Endodermal cell (in vitro differentiated cells): ENCODE measurements around the gene FIBCD1. TPM values are rescaled to one million over a fixed set of nuclear protein-coding genes. Genes with fewer than 3 reads are reported as not detected.

ENCODE experiments used
- DNase-seq: peaks from one replicate; pipeline ENCODE4 v3.0.0-alpha.2; 2017
- H3K27ac ChIP-seq: 2 replicates; pipeline ENCODE4 v1.5.1; 2013; ENCODE audit warnings: mild to moderate bottlenecking, low read depth, low read length, moderate library complexity
- H3K27me3 ChIP-seq: 2 replicates; pipeline ENCODE4 v1.6.1; 2013; ENCODE audit warnings: mild to moderate bottlenecking, low read length, moderate library complexity; ENCODE audit not compliant: insufficient read depth, control insufficient read depth, poor library complexity, severe bottlenecking
- H3K36me3 ChIP-seq: 2 replicates; pipeline ENCODE4 v1.7.0; 2013; ENCODE audit warnings: mild to moderate bottlenecking, low read length, moderate library complexity; ENCODE audit not compliant: control insufficient read depth, insufficient read depth
- H3K4me1 ChIP-seq: one replicate; pipeline ENCODE4 v1.7.0; 2013; ENCODE audit warnings: low read length; ENCODE audit not compliant: control insufficient read depth, insufficient read depth
- H3K4me3 ChIP-seq: 2 replicates; pipeline ENCODE4 v1.5.1; 2013; ENCODE audit warnings: mild to moderate bottlenecking, low read length, moderate library complexity
- H3K9ac ChIP-seq: 2 replicates; pipeline ENCODE4 v1.6.1; 2013; ENCODE audit warnings: mild to moderate bottlenecking, low read length, moderate library complexity; ENCODE audit not compliant: poor library complexity, severe bottlenecking; ENCODE audit errors: extremely low read depth
- H3K9me3 ChIP-seq: 2 replicates; pipeline ENCODE4 v1.6.1; 2013; ENCODE audit warnings: mild to moderate bottlenecking, low read length, moderate library complexity; ENCODE audit not compliant: control insufficient read depth
- H3K27ac Mint-ChIP-seq: 2 replicates; pipeline ENCODE4 v1.8.0; 2020; ENCODE audit warnings: mixed read lengths
- H3K27me3 Mint-ChIP-seq: 2 replicates; pipeline ENCODE4 v1.8.0; 2021; ENCODE audit warnings: mild to moderate bottlenecking, mixed read lengths; ENCODE audit not compliant: insufficient read depth
- H3K36me3 Mint-ChIP-seq: 2 replicates; pipeline ENCODE4 v1.8.0; 2020; ENCODE audit warnings: low read depth, mixed read lengths
- H3K4me1 Mint-ChIP-seq: 2 replicates; pipeline ENCODE4 v1.8.0; 2020; ENCODE audit warnings: mixed read lengths
- H3K4me3 Mint-ChIP-seq: 2 replicates; pipeline ENCODE4 v1.8.0; 2020; ENCODE audit warnings: mild to moderate bottlenecking, moderate library complexity, mixed read lengths
- H3K9me3 Mint-ChIP-seq: 2 replicates; pipeline ENCODE4 v1.8.0; 2020; ENCODE audit warnings: mild to moderate bottlenecking, mixed read lengths
- CTCF ChIP-seq: fragments of 200-600 bp; sonication (generic); conservative IDR thresholded peaks from 2 replicates; pipeline ENCODE4 v1.5.0; 2021; ENCODE audit warnings: antibody characterized with exemption, mild to moderate bottlenecking
- WGBS, 2 experiments: methylation state at CpG; one replicate each; pipeline versions ENCODE4 v1.1.5 to v1.1.7; 2013; ENCODE audit warnings: missing lambda C conversion rate in 2 of 2, mixed read lengths in 1 of 2; ENCODE audit not compliant: insufficient coverage in 1 of 2, insufficient read length in 1 of 2; 5-methylcytosine and 5-hydroxymethylcytosine counted together
- total RNA-seq, 2 donors: library from RNA; stranded (reverse); fragmentation: NEBNext Ultra II Directional in 1 of 2; extraction: Animal tissue kit (Norgen Biotek cat#: 25700) in 1 of 2; gene quantifications; 2 replicates in 1 of 2; 3 replicates in 1 of 2; pipeline ENCODE4 v1.2.1, GENCODE V29; 2021

The FIBCD1 gene
- total RNA-seq, 2 donors from 2014 or later, result 2.8 to 3.7 TPM

- H3K27me3 Mint-ChIP-seq, result no peaks in the 10 kb centered on the region
- Histone ChIP-seq H3K9me3 (no peaks in the 10 kb centered on the region), H3K36me3 (no peaks in the 10 kb centered on the region), H3K27me3 (no peaks in the 10 kb centered on the region), H3K27ac (no peak overlapping the region), H3K4me3 (no peak overlapping the region), H3K9ac (no peak overlapping the region), H3K4me1 (no peaks in the 10 kb centered on the region)
- H3K4me1 Mint-ChIP-seq, result no peaks in the 10 kb centered on the region
- no peak overlapping the region for H3K27ac Mint-ChIP-seq
- TF ChIP-seq CTCF, result no peak
- no peak for DNase-seq
- H3K4me3 Mint-ChIP-seq, result no peak overlapping the region
- no peaks in the 10 kb centered on the region for H3K9me3 Mint-ChIP-seq
- WGBS, 2 experiments, result 94% methylated on average over 23 to 33 of the region's 33 CpGs
- H3K36me3 Mint-ChIP-seq, result no peaks in the 10 kb centered on the region
Measured at GRCh38 chr9:130918826-130919558, 20.1 kb downstream of the FIBCD1 start.

DNA sequence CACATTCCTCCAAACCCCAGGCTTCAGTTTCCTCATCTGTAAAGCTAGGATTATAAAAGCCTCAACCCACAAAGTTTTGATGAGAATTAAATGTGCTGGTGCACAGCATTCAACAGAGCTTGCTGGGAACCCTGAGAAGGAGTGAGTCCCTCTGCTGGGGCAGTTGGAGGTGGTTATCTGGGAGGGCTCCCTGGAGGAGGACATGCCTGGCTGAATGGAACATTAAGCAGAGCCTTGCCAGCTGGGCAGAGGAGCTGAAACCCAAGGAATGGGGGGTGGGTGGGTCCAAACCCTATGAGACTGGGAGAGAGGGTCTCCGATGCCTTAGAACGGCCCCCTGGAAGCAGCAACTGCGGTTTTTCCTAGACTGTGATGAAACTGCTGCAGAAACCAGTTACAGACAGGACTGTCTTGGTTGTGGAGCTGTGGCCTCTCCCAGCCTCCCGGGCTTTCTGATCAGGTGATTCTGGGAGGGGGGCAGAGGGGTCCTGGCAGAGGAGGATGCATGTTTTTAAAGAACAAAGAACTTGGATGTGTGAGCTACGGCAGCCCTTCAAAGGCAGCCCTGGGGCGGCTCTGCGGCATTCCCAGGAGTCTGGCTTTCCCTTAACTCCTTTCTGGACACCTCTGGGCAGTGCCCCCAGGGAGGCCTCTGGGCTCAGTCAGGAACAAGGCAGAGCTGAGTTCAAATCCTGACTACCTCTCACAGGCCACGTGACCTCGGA lies 20.8 kb downstream of the FIBCD1 start:
- Mint-ChIP-seq H3K4me3 (no peak overlapping the region), H3K9me3 (no peaks in the 10 kb centered on the region), H3K36me3 (no peaks in the 10 kb centered on the region), H3K27me3 (no peaks in the 10 kb centered on the region), H3K4me1 (no peaks in the 10 kb centered on the region), H3K27ac (no peak overlapping the region)
- DNase-seq, result no peak
- no peaks in the 10 kb centered on the region for H3K27me3 ChIP-seq
- no peak for TF ChIP-seq CTCF
- 82 to 90% methylated on average over 8 to 9 of the region's 9 CpGs for WGBS, 2 experiments
- no peak overlapping the region for H3K27ac ChIP-seq
- no peak overlapping the region for H3K9ac ChIP-seq
- H3K36me3 ChIP-seq, result no peaks in the 10 kb centered on the region
- H3K4me1 ChIP-seq, result no peaks in the 10 kb centered on the region
- no peaks in the 10 kb centered on the region for H3K9me3 ChIP-seq
- H3K4me3 ChIP-seq, result no peak overlapping the region

DNA sequence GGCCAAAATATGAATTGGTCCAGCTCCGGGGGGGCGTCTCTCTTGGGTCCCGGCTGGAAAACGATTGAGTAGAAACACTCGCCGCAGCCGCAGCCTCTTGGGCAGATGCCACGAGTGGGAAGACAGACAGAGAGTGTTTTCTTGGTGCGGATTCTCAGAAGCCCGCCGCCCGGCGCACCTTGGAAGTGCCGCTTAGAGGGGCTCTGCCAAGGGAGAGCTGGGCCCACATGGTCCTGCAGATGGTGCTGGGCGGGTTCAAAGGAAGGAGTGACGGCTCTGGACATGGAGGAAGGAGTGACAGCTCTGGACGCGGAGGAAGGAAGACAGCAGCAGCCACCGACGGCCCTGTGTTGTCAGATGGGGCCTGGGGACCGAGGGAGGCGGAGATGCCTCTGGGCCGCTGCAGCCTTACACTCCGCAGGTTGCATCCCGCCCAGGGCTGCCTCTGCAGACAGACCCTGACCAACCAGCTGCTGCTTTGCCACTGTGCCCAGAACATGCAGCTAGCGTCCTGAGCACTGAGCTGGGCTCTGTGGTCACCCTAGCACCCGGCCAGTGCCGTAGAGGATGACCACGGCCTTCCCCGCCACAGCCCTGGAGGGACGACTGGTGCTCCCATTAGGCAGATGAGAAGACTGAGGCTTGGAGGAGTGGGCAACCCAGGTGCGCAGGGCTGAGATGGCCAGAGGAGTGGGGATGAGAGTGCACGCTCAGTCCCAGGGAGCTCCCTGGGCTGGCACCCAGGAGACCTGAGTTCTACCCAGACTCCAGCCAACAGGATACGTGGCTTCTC lies 21.7 kb downstream of the FIBCD1 start:
- TF ChIP-seq CTCF, result no peak
- H3K4me1 ChIP-seq, result no peaks in the 10 kb centered on the region
- H3K27ac Mint-ChIP-seq, result no peak overlapping the region

More for the DNA sequence above, 21.7 kb downstream of the FIBCD1 start:
- 90 to 94% methylated on average over 23 to 34 of the region's 34 CpGs for WGBS, 2 experiments
- Histone ChIP-seq H3K9me3 (no peaks in the 10 kb centered on the region), H3K36me3 (no peaks in the 10 kb centered on the region), H3K27me3 (no peaks in the 10 kb centered on the region), H3K9ac (no peak overlapping the region), H3K27ac (no peak overlapping the region), H3K4me3 (no peak overlapping the region)
- Mint-ChIP-seq H3K9me3 (no peaks in the 10 kb centered on the region), H3K4me3 (no peak overlapping the region), H3K36me3 (no peaks in the 10 kb centered on the region), H3K27me3 (no peaks in the 10 kb centered on the region), H3K4me1 (no peaks in the 10 kb centered on the region)
- no peak for DNase-seq
